ENCODE results near the gene SIVA1. TPM values are rescaled to one million over a fixed set of nuclear protein-coding genes. Genes with fewer than 3 reads are reported as not detected.

Gene SIVA1
- total and polyA plus RNA-seq, 2 donors = 39.9 to 280 TPM

GRCh38 chr14:104756477-104757237, 3.7 kb downstream of the SIVA1 start:
- WGBS = 85% methylated on average over 27 of the region's 27 CpGs
- Histone ChIP-seq H3K27ac (ENCODE audit: low read depth) (no peak overlapping the region), H3K4me1 (ENCODE audit: insufficient read depth) (no peaks in the 10 kb centered on the region), H3K36me3 (ENCODE audit: insufficient read depth) (no peaks in the 10 kb centered on the region), H3K4me3 (ENCODE audit: low read depth, low read length) (no peak overlapping the region)
- DNase-seq (ENCODE audit: extremely low spot score) = no peak

GRCh38 chr14:104757238-104757585, 4.3 kb downstream of the SIVA1 start:
- no peak for DNase-seq (ENCODE audit: extremely low spot score)
- no peaks in the 10 kb centered on the region for H3K36me3 ChIP-seq (ENCODE audit: insufficient read depth)
- 81% methylated on average over 10 of the region's 10 CpGs for WGBS
- no peaks in the 10 kb centered on the region for H3K4me1 ChIP-seq (ENCODE audit: insufficient read depth)
- H3K4me3 ChIP-seq (ENCODE audit: low read depth, low read length) = no peak overlapping the region
- no peak overlapping the region for H3K27ac ChIP-seq (ENCODE audit: low read depth)

- Histone ChIP-seq H3K4me1 (ENCODE audit: insufficient read depth) (no peaks in the 10 kb centered on the region), H3K27ac (ENCODE audit: low read depth) (no peak overlapping the region), H3K4me3 (ENCODE audit: low read depth, low read length) (no peak overlapping the region), H3K36me3 (ENCODE audit: insufficient read depth) (no peaks in the 10 kb centered on the region)
- 90% methylated on average over 19 of the region's 19 CpGs for WGBS
- DNase-seq (ENCODE audit: extremely low spot score) = no peak
Measured at GRCh38 chr14:104757681-104758392, 4.9 kb downstream of the SIVA1 start.

GRCh38 chr14:104758981-104759969, 6.3 kb downstream of the SIVA1 start:
- H3K4me1 ChIP-seq (ENCODE audit: insufficient read depth) = no peaks in the 10 kb centered on the region
- H3K36me3 ChIP-seq (ENCODE audit: insufficient read depth) = no peaks in the 10 kb centered on the region
- WGBS = 85% methylated on average over 30 of the region's 30 CpGs
- no peak overlapping the region for H3K4me3 ChIP-seq (ENCODE audit: low read depth, low read length)
- no peak for DNase-seq (ENCODE audit: extremely low spot score)
- H3K27ac ChIP-seq (ENCODE audit: low read depth) = no peak overlapping the region

- no peak overlapping the region for H3K27ac ChIP-seq (ENCODE audit: low read depth)
- 92% methylated on average over 3 of the region's 3 CpGs for WGBS
- no peak for DNase-seq (ENCODE audit: extremely low spot score)
- H3K4me1 ChIP-seq (ENCODE audit: insufficient read depth) = no peaks in the 10 kb centered on the region
- no peaks in the 10 kb centered on the region for H3K36me3 ChIP-seq (ENCODE audit: insufficient read depth)
- H3K4me3 ChIP-seq (ENCODE audit: low read depth, low read length) = no peak overlapping the region
Measured at GRCh38 chr14:104765517-104765916, 12.6 kb downstream of the SIVA1 start.

GRCh38 chr14:104766256-104766862, 13.4 kb downstream of the SIVA1 start:
- H3K4me3 ChIP-seq (ENCODE audit: low read depth, low read length) = no peak overlapping the region
- H3K4me1 ChIP-seq (ENCODE audit: insufficient read depth) = no peaks in the 10 kb centered on the region
- no peaks in the 10 kb centered on the region for H3K36me3 ChIP-seq (ENCODE audit: insufficient read depth)
- no peak for DNase-seq (ENCODE audit: extremely low spot score)
- no peak overlapping the region for H3K27ac ChIP-seq (ENCODE audit: low read depth)
- WGBS = 96% methylated on average over 4 of the region's 4 CpGs

- Histone ChIP-seq H3K4me3 (ENCODE audit: low read depth, low read length) (no peak overlapping the region), H3K27ac (ENCODE audit: low read depth) (no peak overlapping the region), H3K36me3 (ENCODE audit: insufficient read depth) (no peaks in the 10 kb centered on the region), H3K4me1 (ENCODE audit: insufficient read depth) (no peaks in the 10 kb centered on the region)
- 84% methylated on average over 15 of the region's 15 CpGs for WGBS
- no peak for DNase-seq (ENCODE audit: extremely low spot score)
Measured at GRCh38 chr14:104766863-104767633, 14.1 kb downstream of the SIVA1 start.

- DNase-seq (ENCODE audit: extremely low spot score) = no peak
- WGBS = 83% methylated on average over 5 of the region's 5 CpGs
- peaks cover 5% of the 10 kb centered on the region for H3K36me3 ChIP-seq (ENCODE audit: insufficient read depth)
- H3K27ac ChIP-seq (ENCODE audit: low read depth) = no peak overlapping the region
- H3K4me1 ChIP-seq (ENCODE audit: insufficient read depth) = no peaks in the 10 kb centered on the region
- no peak overlapping the region for H3K4me3 ChIP-seq (ENCODE audit: low read depth, low read length)
Measured at GRCh38 chr14:104767634-104767918, 14.6 kb downstream of the SIVA1 start.

GRCh38 chr14:104768437-104769323, 15.7 kb downstream of the SIVA1 start:
- Histone ChIP-seq H3K36me3 (ENCODE audit: insufficient read depth) (peaks cover 7% of the 10 kb centered on the region), H3K4me1 (ENCODE audit: insufficient read depth) (no peaks in the 10 kb centered on the region), H3K4me3 (ENCODE audit: low read depth, low read length) (no peak overlapping the region), H3K27ac (ENCODE audit: low read depth) (no peak overlapping the region)
- WGBS = 12% methylated on average over 25 of the region's 25 CpGs
- no peak for DNase-seq (ENCODE audit: extremely low spot score)

GRCh38 chr14:104769324-104770071, 16.6 kb downstream of the SIVA1 start:
- no peak overlapping the region for H3K27ac ChIP-seq (ENCODE audit: low read depth)

GRCh38 chr14:104770072-104770579, 17.2 kb downstream of the SIVA1 start:
- WGBS = 79% methylated on average over 24 of the region's 24 CpGs
- no peak overlapping the region for H3K27ac ChIP-seq (ENCODE audit: low read depth)
- DNase-seq (ENCODE audit: extremely low spot score) = no peak
- H3K4me1 ChIP-seq (ENCODE audit: insufficient read depth) = no peaks in the 10 kb centered on the region
- H3K4me3 ChIP-seq (ENCODE audit: low read depth, low read length) = no peak overlapping the region
- H3K36me3 ChIP-seq (ENCODE audit: insufficient read depth) = peaks cover 7% of the 10 kb centered on the region

More at GRCh38 chr14:104769324-104770071, 16.6 kb downstream of the SIVA1 start:
- 78% methylated on average over 18 of the region's 18 CpGs for WGBS
- Histone ChIP-seq H3K4me1 (ENCODE audit: insufficient read depth) (no peaks in the 10 kb centered on the region), H3K4me3 (ENCODE audit: low read depth, low read length) (no peak overlapping the region), H3K36me3 (ENCODE audit: insufficient read depth) (peaks cover 7% of the 10 kb centered on the region)
- DNase-seq (ENCODE audit: extremely low spot score) = no peak

Measured in urinary bladder (tissue), 4 donors.